Naive thymus-derived CD4-positive, alpha-beta T cell (primary cell): ENCODE results near the gene DNER. TPM values are rescaled to one million over a fixed set of nuclear protein-coding genes. Genes with fewer than 3 reads are reported as not detected.
"Not testable (repeated sequence)": the region's sequence is repeated elsewhere in the genome, so short reads cannot be mapped to it uniquely, and the experiment has no call there.

Experiments used
- ATAC-seq: fragments of 150-1000 bp; cut with Tn5 transposase; 2 replicates; pipeline ENCODE4 v1.10.0; 2021; ENCODE audit warnings: mild to moderate bottlenecking, moderate library complexity
- CTCF ChIA-PET: fragments of 350-600 bp; sonication (Branson Sonifier 250); formaldehyde crosslinking; loops from one replicate; lab custom pipeline; 2021; ENCODE audit warnings: antibody characterized with exemption; lab: Charles Lee
- POLR2A ChIA-PET: fragments of 350-600 bp; sonication (Branson Sonifier 250); formaldehyde crosslinking; loops from one replicate; lab custom pipeline; 2021; ENCODE audit warnings: antibody characterized with exemption, inconsistent platforms; lab: Charles Lee
- DNase-seq, 9 donors: peaks; one replicate each; pipeline versions ENCODE4 v3.0.0 to v3.0.0-alpha.2; 2020 to 2022; ENCODE audit warnings: mixed read lengths in 1 of 9
- H3K27ac ChIP-seq: one replicate; pipeline ENCODE4 v1.7.0; 2013; ENCODE audit warnings: mild to moderate bottlenecking, low read depth, low read length, moderate library complexity
- H3K27me3 ChIP-seq, 2 donors: one replicate each; pipeline ENCODE4 v1.7.0; 2013; ENCODE audit warnings: low read length in 2 of 2, mild to moderate bottlenecking in 2 of 2, moderate library complexity in 2 of 2; ENCODE audit not compliant: control insufficient read depth in 2 of 2, insufficient read depth in 2 of 2
- H3K36me3 ChIP-seq, 3 experiments: 1 replicate in 2 of 3; 2 replicates in 1 of 3; pipeline ENCODE4 v1.7.0; 2013; ENCODE audit warnings: low read length in 3 of 3, mild to moderate bottlenecking in 3 of 3, moderate library complexity in 1 of 3; ENCODE audit not compliant: insufficient read depth in 3 of 3, control insufficient read depth in 2 of 3
- H3K4me1 ChIP-seq, 2 donors: one replicate each; pipeline ENCODE4 v1.7.0; 2013; ENCODE audit warnings: low read length in 2 of 2, mild to moderate bottlenecking in 2 of 2, moderate library complexity in 1 of 2; ENCODE audit not compliant: control insufficient read depth in 2 of 2, insufficient read depth in 2 of 2
- H3K4me3 ChIP-seq: 2 replicates; pipeline ENCODE4 v1.7.0; 2013; ENCODE audit warnings: mild to moderate bottlenecking, low read length
- H3K9me3 ChIP-seq, 3 experiments: 1 replicate in 2 of 3; 2 replicates in 1 of 3; pipeline ENCODE4 v1.7.0; 2013; ENCODE audit warnings: low read length in 3 of 3; ENCODE audit not compliant: control insufficient read depth in 2 of 3
- H3K27ac Mint-ChIP-seq, 9 donors: one replicate each; pipeline ENCODE4 v1.8.0; 2020 to 2022; ENCODE audit warnings: mixed read lengths in 9 of 9, mild to moderate bottlenecking in 8 of 9, moderate library complexity in 5 of 9, inconsistent platforms in 2 of 9
- H3K27me3 Mint-ChIP-seq, 5 donors: one replicate each; pipeline ENCODE4 v1.8.0; 2021 to 2022; ENCODE audit warnings: mixed read lengths in 5 of 5, mild to moderate bottlenecking in 1 of 5
- H3K36me3 Mint-ChIP-seq, 5 donors: one replicate each; pipeline ENCODE4 v1.8.0; 2020 to 2022; ENCODE audit warnings: mixed read lengths in 5 of 5, mild to moderate bottlenecking in 3 of 5, inconsistent platforms in 1 of 5
- H3K4me1 Mint-ChIP-seq, 7 donors: one replicate each; pipeline ENCODE4 v1.8.0; 2020 to 2022; ENCODE audit warnings: mixed read lengths in 7 of 7, mild to moderate bottlenecking in 3 of 7, inconsistent platforms in 1 of 7
- H3K4me3 Mint-ChIP-seq, 10 donors: one replicate each; pipeline ENCODE4 v1.8.0; 2020 to 2022; ENCODE audit warnings: mild to moderate bottlenecking in 10 of 10, mixed read lengths in 10 of 10, moderate library complexity in 6 of 10, inconsistent platforms in 2 of 10
- H3K9me3 Mint-ChIP-seq, 11 donors: one replicate each; pipeline ENCODE4 v1.8.0; 2020 to 2022; ENCODE audit warnings: mixed read lengths in 11 of 11, mild to moderate bottlenecking in 4 of 11, inconsistent platforms in 1 of 11, moderate library complexity in 1 of 11
- intact Hi-C, 2 donors: fragments of 100-400 bp; cut with micrococcal nuclease; formaldehyde crosslinking; loops; one replicate each; pipeline ENCODE4 v1.15.1; 2023
- polyA plus RNA-seq, 2 donors: library from polyadenylated mRNA; unstranded; fragments of 300-500 nt; fragmentation: Illumina TruSeq; gene quantifications; one replicate each; pipeline ENCODE4 v1.2.3, GENCODE V29; 2021
- total RNA-seq, 6 experiments: library from RNA in 5 of 6; stranded (reverse) in 5 of 6; gene quantifications; 1 replicate in 5 of 6; 2 replicates in 1 of 6; pipeline ENCODE4 v1.2.3 and lab custom pipeline; 2021 to 2026

DNER gene, protein sequence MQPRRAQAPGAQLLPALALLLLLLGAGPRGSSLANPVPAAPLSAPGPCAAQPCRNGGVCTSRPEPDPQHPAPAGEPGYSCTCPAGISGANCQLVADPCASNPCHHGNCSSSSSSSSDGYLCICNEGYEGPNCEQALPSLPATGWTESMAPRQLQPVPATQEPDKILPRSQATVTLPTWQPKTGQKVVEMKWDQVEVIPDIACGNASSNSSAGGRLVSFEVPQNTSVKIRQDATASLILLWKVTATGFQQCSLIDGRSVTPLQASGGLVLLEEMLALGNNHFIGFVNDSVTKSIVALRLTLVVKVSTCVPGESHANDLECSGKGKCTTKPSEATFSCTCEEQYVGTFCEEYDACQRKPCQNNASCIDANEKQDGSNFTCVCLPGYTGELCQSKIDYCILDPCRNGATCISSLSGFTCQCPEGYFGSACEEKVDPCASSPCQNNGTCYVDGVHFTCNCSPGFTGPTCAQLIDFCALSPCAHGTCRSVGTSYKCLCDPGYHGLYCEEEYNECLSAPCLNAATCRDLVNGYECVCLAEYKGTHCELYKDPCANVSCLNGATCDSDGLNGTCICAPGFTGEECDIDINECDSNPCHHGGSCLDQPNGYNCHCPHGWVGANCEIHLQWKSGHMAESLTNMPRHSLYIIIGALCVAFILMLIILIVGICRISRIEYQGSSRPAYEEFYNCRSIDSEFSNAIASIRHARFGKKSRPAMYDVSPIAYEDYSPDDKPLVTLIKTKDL
- total RNA-seq (not detected), polyA plus RNA-seq (not detected), total RNA-seq (lab: John Stamatoyannopoulos, UW) (not detected)

DNA sequence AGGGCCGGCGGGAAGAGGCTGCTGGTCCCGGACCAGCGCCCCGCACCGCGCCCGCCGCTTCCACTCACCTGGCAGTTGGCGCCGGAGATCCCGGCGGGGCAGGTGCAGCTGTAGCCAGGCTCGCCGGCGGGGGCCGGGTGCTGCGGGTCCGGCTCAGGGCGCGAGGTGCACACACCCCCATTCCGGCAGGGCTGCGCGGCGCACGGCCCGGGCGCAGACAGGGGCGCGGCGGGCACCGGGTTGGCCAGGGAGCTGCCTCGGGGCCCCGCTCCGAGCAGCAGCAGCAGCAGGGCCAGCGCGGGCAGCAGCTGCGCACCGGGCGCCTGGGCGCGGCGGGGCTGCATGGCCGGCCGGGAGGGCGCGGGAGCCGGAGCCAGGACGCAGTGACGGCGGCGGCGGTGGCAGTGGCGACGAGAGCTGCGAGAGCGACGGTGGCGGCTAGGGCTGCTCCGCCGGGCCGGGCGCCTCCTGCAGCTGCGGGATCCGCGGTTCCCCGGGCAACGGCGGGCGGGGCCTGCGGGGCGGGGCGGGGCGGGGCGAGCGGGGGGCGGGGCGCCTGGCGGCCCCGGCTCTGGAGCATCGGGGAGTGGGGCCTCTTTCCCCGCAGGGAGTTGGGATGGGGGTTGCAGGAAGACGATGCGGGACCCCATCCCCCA lies at the start of gene DNER:
DNER (minus strand) TSS at position 476 of the 656 bp plus-strand sequence; CDS start at position 344, 132 bp downstream.
- Mint-ChIP-seq H3K27me3 (peaks cover 60 to 83% (median 72%) of the 10 kb centered on the region in 5 donors), H3K27ac (no peak within 1 kb of the TSS), H3K36me3 (peaks cover 0 to 9% (median 0%) of the 10 kb centered on the region in 5 donors), H3K9me3 (peaks cover 0 to 23% (median 8%) of the 10 kb centered on the region in 11 donors), H3K4me1 (peaks cover 0 to 23% (median 13%) of the 10 kb centered on the region in 7 donors), H3K4me3 (peak within 1 kb of the TSS; percentile 33 to 82 (median 58))
- CTCF ChIA-PET = no interaction called here
- Histone ChIP-seq H3K36me3 (no peaks in the 10 kb centered on the region), H3K27ac (no peak within 1 kb of the TSS), H3K27me3 (peaks cover 6 to 15% of the 10 kb centered on the region in 2 donors), H3K9me3 (no peaks in the 10 kb centered on the region), H3K4me1 (peaks cover 4 to 10% of the 10 kb centered on the region in 2 donors), H3K4me3 (no peak within 1 kb of the TSS)
- intact Hi-C loops = loop anchor here in 1 of 2 donors (2.0 kb wide), 1 partner anchor 1823 kb away; no protein-coding TSS in a partner anchor
- ATAC-seq = peak; percentile 83
- POLR2A ChIA-PET = no interaction called here
- DNase-seq = peak in 8 of 9 donors; percentile 19 to 62 (median 36)

DNA sequence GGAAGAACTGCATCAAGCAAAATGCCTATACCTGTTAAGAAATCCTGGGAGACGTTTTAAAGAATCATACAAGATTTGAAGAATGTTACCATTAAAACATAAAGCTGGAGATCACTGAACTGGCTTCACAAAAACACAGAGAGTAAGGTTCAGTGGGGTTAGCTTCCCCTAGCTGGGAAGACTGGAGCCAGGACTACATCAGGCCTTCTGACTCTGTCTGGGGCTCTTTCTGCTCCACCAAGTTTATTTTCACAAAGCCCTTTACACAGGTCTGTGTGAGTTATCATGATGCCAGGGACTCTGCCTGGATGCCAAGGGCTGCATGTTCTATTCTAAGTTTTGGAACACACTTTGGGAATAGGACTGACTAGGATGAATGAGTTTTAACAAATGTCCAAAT lies 47.3 kb upstream of the DNER start:
- Mint-ChIP-seq H3K4me3 (no peak overlapping the region), H3K9me3 (peaks cover 0 to 4% (median 0%) of the 10 kb centered on the region in 11 donors), H3K27ac (no peak overlapping the region), H3K4me1 (no peaks in the 10 kb centered on the region), H3K36me3 (peaks cover 9 to 40% (median 21%) of the 10 kb centered on the region in 5 donors), H3K27me3 (no peaks in the 10 kb centered on the region)
- ATAC-seq (no peak), DNase-seq (no peak)
- no peak overlapping the region for H3K27ac ChIP-seq
- H3K36me3 ChIP-seq = peaks cover 0 to 25% (median 6%) of the 10 kb centered on the region in 3 experiments
- no peak overlapping the region for H3K4me3 ChIP-seq
- H3K27me3 ChIP-seq = no peaks in the 10 kb centered on the region
- intact Hi-C loops = no loop called here
- no peaks in the 10 kb centered on the region for H3K9me3 ChIP-seq
- ChIA-PET CTCF (no interaction called here), POLR2A (no interaction called here)
- H3K4me1 ChIP-seq = no peaks in the 10 kb centered on the region

DNA sequence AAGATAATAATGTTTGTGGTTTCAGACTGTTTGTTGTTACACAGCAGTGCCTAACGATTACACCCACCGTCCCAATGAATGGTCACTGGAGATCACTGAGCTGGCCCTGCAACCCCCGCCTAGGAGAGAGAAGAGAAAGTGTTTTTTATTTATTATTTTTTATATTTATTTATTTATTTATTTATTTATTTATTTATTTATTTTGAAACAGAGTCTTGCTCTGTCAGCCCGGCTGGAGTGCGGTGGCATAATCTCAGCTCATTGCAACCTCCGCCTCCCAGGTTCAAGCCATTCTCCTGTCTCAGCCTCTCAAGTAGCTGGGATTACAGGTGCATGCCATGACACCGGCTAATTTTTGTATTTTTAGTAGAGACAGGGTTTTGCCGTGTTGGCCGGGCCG lies 43.1 kb upstream of the DNER start:
- H3K9me3 Mint-ChIP-seq, H3K27me3 Mint-ChIP-seq, DNase-seq, H3K4me1 Mint-ChIP-seq, ATAC-seq, H3K4me1 ChIP-seq, POLR2A ChIA-PET, H3K9me3 ChIP-seq, H3K4me3 ChIP-seq, H3K27ac Mint-ChIP-seq, H3K4me3 Mint-ChIP-seq, H3K27me3 ChIP-seq, H3K27ac ChIP-seq, H3K36me3 ChIP-seq, intact Hi-C loops: not testable (repeated sequence)
- H3K36me3 Mint-ChIP-seq = peaks cover 0 to 15% (median 9%) of the 10 kb centered on the region in 5 donors
- CTCF ChIA-PET = interaction anchor here (0.6 kb wide), 1 partner anchor 1232 kb away, joined by 4 read pairs; no protein-coding TSS in a partner anchor

DNA sequence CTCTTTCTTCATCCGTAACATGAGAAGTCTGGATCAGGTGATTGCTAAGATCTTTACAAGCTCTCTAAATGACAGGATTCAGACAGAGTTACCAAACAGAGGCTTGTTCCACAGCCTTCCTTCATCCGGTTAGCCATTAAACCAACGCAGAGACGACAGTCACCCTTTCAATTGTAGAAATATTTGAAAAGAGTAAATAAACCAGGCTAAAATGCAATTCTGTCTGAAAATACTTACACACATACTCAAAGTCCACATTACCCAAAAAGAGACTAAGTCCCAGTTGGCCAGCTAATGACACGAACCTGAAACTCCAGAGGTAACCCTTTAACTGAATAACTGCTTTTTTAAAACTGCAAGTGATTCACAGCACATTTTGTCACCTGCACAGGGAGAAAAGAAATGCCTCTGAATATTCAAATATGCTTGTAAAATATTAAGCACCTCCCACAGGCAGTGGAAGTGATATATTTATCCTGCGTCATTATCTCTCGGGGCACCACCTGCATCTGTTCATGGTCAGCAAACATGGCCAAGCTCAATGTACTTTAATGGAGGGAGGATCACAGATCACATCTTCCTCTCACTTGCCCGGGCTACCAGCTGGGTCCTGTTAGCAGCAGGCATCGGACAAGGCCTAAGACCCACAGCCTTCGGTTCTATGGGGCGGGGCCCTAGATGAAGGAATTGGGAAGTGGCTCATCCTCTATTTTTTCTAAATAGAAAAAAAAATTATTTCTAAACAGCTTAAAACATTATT lies 38.8 kb upstream of the DNER start:
- no peaks in the 10 kb centered on the region for H3K36me3 ChIP-seq
- no peaks in the 10 kb centered on the region for H3K9me3 ChIP-seq
- Mint-ChIP-seq H3K4me3 (no peak overlapping the region), H3K27me3 (no peaks in the 10 kb centered on the region), H3K36me3 (peaks cover 0 to 16% (median 9%) of the 10 kb centered on the region in 5 donors), H3K4me1 (peaks cover 0 to 4% (median 3%) of the 10 kb centered on the region in 7 donors), H3K9me3 (peaks cover 0 to 7% (median 0%) of the 10 kb centered on the region in 11 donors), H3K27ac (no peak overlapping the region)
- POLR2A ChIA-PET = interaction anchor here (0.7 kb wide), 1 partner anchor 53 kb away, joined by 3 read pairs; no protein-coding TSS in a partner anchor
- no peak overlapping the region for H3K4me3 ChIP-seq
- no peaks in the 10 kb centered on the region for H3K4me1 ChIP-seq
- no peak for DNase-seq
- H3K27ac ChIP-seq = no peak overlapping the region
- no peak for ATAC-seq
- H3K27me3 ChIP-seq = no peaks in the 10 kb centered on the region
- CTCF ChIA-PET = no interaction called here
- intact Hi-C loops = no loop called here

DNA sequence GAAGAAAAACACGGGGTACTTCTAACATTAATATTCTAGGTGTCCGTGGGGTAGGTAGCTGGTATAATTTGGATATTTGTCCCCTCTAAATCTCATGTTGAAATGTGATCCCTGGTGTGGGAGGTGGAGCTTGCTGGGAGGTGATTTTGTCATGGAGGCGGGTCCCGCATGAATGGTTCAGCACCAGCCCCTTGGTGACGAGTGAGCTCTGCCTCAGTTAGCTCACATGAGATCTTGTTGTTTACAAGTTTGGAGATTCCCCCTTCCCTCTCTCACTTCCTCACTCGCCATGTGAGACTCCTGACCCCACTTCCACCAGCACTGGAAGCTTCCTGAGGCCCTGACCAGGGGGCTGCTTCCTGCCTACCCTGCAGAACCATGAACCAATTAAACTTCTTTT lies 35.4 kb upstream of the DNER start:
- Histone ChIP-seq H3K36me3 (no peaks in the 10 kb centered on the region), H3K27ac (no peak overlapping the region), H3K4me1 (no peaks in the 10 kb centered on the region), H3K4me3 (no peak overlapping the region), H3K27me3 (no peaks in the 10 kb centered on the region), H3K9me3 (no peaks in the 10 kb centered on the region)
- peaks cover 0 to 4% (median 1%) of the 10 kb centered on the region in 11 donors for H3K9me3 Mint-ChIP-seq
- ChIA-PET POLR2A (no interaction called here), CTCF (interaction anchor here (0.6 kb wide), 1 partner anchor 36 kb away, joined by 4 read pairs; no protein-coding TSS in a partner anchor)
- peaks cover 0 to 5% (median 4%) of the 10 kb centered on the region in 5 donors for H3K36me3 Mint-ChIP-seq
- DNase-seq = no peak
- peaks cover 0 to 4% (median 3%) of the 10 kb centered on the region in 7 donors for H3K4me1 Mint-ChIP-seq
- H3K4me3 Mint-ChIP-seq = no peak overlapping the region
- intact Hi-C loops = no loop called here
- H3K27me3 Mint-ChIP-seq = peaks cover 0 to 8% (median 0%) of the 10 kb centered on the region in 5 donors
- H3K27ac Mint-ChIP-seq = no peak overlapping the region
- no peak for ATAC-seq

DNA sequence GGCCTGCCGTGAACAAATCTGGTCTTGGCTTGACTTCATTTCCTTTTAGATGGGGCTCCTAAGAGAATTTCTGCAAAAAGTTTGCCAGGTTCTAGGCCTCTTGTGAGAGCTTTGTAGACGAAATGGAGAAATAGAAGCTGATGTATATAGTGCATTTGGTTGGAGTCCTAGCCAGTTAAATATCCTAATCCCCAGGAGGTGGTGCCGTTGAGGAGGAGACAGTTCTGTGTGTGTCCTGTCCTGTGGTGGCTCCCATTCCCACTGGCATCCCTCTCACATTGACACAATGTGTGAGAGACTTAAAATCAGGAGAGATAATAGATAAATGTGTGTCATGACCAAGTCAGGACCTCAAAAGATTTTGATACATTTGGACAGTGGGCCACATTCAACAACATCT lies 34.6 kb upstream of the DNER start:
- no peak for DNase-seq
- no peaks in the 10 kb centered on the region for H3K9me3 ChIP-seq
- intact Hi-C loops = no loop called here
- Mint-ChIP-seq H3K4me1 (peaks cover 0 to 4% (median 3%) of the 10 kb centered on the region in 7 donors), H3K9me3 (peaks cover 0 to 11% (median 0%) of the 10 kb centered on the region in 11 donors), H3K27me3 (peaks cover 0 to 8% (median 0%) of the 10 kb centered on the region in 5 donors), H3K36me3 (peaks cover 0 to 5% (median 3%) of the 10 kb centered on the region in 5 donors), H3K27ac (no peak overlapping the region), H3K4me3 (no peak overlapping the region)
- H3K4me3 ChIP-seq = no peak overlapping the region
- H3K36me3 ChIP-seq = no peaks in the 10 kb centered on the region
- no peaks in the 10 kb centered on the region for H3K4me1 ChIP-seq
- H3K27me3 ChIP-seq = no peaks in the 10 kb centered on the region
- POLR2A ChIA-PET = no interaction called here
- no peak for ATAC-seq
- CTCF ChIA-PET = no interaction called here
- H3K27ac ChIP-seq = no peak overlapping the region
